Heart right ventricle (tissue), 16 donors: ENCODE data around the gene TRAF7. TPM values are rescaled to one million over a fixed set of nuclear protein-coding genes. Genes with fewer than 3 reads are reported as not detected.
"Not testable (repeated sequence)": the region's sequence is repeated elsewhere in the genome, so short reads cannot be mapped to it uniquely, and the experiment has no call there.

Source experiments
- ATAC-seq, 8 donors: fragments of 200-7000 bp; cut with Tn5 transposase; one replicate each; pipeline ENCODE4 v1.9.1; 2020; ENCODE audit warnings: mild to moderate bottlenecking in 8 of 8, moderate library complexity in 8 of 8, moderate number of reproducible peaks in 1 of 8
- DNase-seq, 2 donors: peaks; one replicate each; pipeline ENCODE4 v3.0.0-alpha.2; 2020
- H3K27ac ChIP-seq, 10 donors: fragments of 200-600 bp; sonication (generic) in 2 of 10; one replicate each; pipeline versions ENCODE4 v1.5.0 to v1.8.0; 2020 to 2022; ENCODE audit warnings: mild to moderate bottlenecking in 3 of 10
- H3K27me3 ChIP-seq, 7 donors: fragments of 200-600 bp; one replicate each; pipeline ENCODE4 v1.8.0; 2021 to 2022; ENCODE audit warnings: mild to moderate bottlenecking in 2 of 7
- H3K36me3 ChIP-seq, 9 donors: fragments of 200-600 bp; sonication (generic) in 1 of 9; one replicate each; pipeline versions ENCODE4 v1.5.0 to v1.8.0; 2020 to 2022; ENCODE audit warnings: mild to moderate bottlenecking in 2 of 9
- H3K4me1 ChIP-seq, 9 donors: fragments of 200-600 bp; sonication (generic) in 1 of 9; one replicate each; pipeline versions ENCODE4 v1.5.0 to v1.8.0; 2020 to 2022; ENCODE audit warnings: mild to moderate bottlenecking in 4 of 9
- H3K4me3 ChIP-seq, 10 donors: fragments of 200-600 bp; sonication (generic) in 2 of 10; one replicate each; pipeline versions ENCODE4 v1.5.0 to v1.8.0; 2020 to 2022; ENCODE audit warnings: mild to moderate bottlenecking in 7 of 10, moderate library complexity in 2 of 10
- H3K9me3 ChIP-seq, 11 donors: fragments of 200-600 bp in 10 of 11; sonication (generic) in 2 of 11; one replicate each; pipeline versions ENCODE4 v1.5.0 to v1.8.0; 2013 to 2022; ENCODE audit warnings: mild to moderate bottlenecking in 2 of 11, control low read depth in 1 of 11, moderate library complexity in 1 of 11
- WGBS, 2 donors: extraction: QIAGEN DNeasy Blood & Tissue Kit; methylation state at CpG; one replicate each; pipeline ENCODE4 v1.1.7; 2013; ENCODE audit warnings: inconsistent platforms in 1 of 2; 5-methylcytosine and 5-hydroxymethylcytosine counted together
- intact Hi-C, 10 donors: fragments of 100-400 bp; cut with DNase I; formaldehyde crosslinking; loops; one replicate each; pipeline versions ENCODE4 v1.11.1 to v1.14.2; 2022
- polyA plus RNA-seq, 2 donors: library from polyadenylated mRNA; stranded (reverse); fragments of 200-250 nt; gene quantifications; one replicate each; pipeline ENCODE4 v1.2.3, GENCODE V29; 2013
- total RNA-seq, 10 donors: library from RNA; stranded (reverse); fragmentation: NEBNext Ultra II Directional in 3 of 10; extraction: Animal tissue kit (Norgen Biotek cat#: 25700) in 3 of 10; gene quantifications; one replicate each; pipeline versions ENCODE4 v1.2.1 to v1.2.4, GENCODE V29; 2021 to 2023
- TF ChIP-seq, protein P1 (sequence below), 9 donors: fragments of 200-600 bp; sonication (generic) in 2 of 9; IDR thresholded peaks; one replicate each; pipeline versions ENCODE4 v1.5.0 to v1.8.0; 2021 to 2022; ENCODE audit warnings: antibody characterized with exemption in 9 of 9, mild to moderate bottlenecking in 5 of 9, moderate library complexity in 1 of 9
- donor health status: Arrhythmogenic right ventricular cardiomyopathy.
- donor health status: ischemic (EF 13 %, LVEDD 7.1; RV severe dilation, severe dysfunction).
- donor health status: healthy with polysubstance abuse.
- donor health status: DM: no; HTN: yes; CAD: no.
- donor health status: DM: no; HTN: no; CAD: no.
- donor health status: ischemic (EF 25% LVEDD 6.9; RV normal size, moderate dysfunction).
- donor health status: ischemic (EF 25% LVEDD 5.7; RV mildly dilated, moderate dysfunction).
- donor health status: healthy.
- donor health status: DM: yes; HTN: yes; CAD: no.
- donor health status: Ischemic cardiomyopathy.
- donor health status: ischemic (EF 35%, LVEDD 5.7; RV mildly dilated, moderate dysfunction).
- donor health status: nonischemic (EF 11% LVEDD 7.7; RV severe dilation, severe dysfunction).
- donor health status: DM: yes; HTN: yes; CAD: no.
- donor health status: PGD.
- donor health status: ischemic (EF 29% LVEDD 5.4; RV normal size, mild dysfunction).
- donor health status: nonischemic (EF 23%, LVEDD 6.1; RV moderate dilation, normal function).

The TRAF7 gene
- total and polyA plus RNA-seq, 12 donors, result 14.6 to 44.9 (median 23.8) TPM

DNA sequence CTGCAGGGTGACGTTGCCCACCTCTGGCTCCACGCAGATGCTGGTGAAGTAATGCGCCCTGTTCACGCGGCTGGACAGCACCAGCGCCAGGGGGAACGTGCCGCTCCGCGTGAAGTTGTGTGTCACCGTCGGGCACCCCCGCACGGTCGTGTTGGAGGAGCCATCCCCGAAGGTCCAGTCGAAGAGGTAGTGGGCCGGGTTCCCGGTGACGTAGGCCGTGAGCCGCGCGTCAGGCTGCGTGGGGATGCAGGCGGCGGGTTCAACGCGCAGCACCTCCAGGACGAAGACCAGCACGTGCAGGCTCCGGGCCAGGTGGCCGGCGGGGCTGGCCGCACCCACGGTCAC, 44.6 kb upstream of the TRAF7 start:
- 97 to 98% methylated on average over 36 of the region's 36 CpGs for WGBS, 2 donors
- H3K9me3 ChIP-seq, H3K4me1 ChIP-seq, H3K27me3 ChIP-seq, intact Hi-C loops, H3K4me3 ChIP-seq, DNase-seq, H3K27ac ChIP-seq: not testable (repeated sequence)
- peaks cover 0 to 91% (median 28%) of the 10 kb centered on the region in 9 donors for H3K36me3 ChIP-seq
- peak in 5 of 8 donors; percentile 4 to 32 (median 6) for ATAC-seq

DNA sequence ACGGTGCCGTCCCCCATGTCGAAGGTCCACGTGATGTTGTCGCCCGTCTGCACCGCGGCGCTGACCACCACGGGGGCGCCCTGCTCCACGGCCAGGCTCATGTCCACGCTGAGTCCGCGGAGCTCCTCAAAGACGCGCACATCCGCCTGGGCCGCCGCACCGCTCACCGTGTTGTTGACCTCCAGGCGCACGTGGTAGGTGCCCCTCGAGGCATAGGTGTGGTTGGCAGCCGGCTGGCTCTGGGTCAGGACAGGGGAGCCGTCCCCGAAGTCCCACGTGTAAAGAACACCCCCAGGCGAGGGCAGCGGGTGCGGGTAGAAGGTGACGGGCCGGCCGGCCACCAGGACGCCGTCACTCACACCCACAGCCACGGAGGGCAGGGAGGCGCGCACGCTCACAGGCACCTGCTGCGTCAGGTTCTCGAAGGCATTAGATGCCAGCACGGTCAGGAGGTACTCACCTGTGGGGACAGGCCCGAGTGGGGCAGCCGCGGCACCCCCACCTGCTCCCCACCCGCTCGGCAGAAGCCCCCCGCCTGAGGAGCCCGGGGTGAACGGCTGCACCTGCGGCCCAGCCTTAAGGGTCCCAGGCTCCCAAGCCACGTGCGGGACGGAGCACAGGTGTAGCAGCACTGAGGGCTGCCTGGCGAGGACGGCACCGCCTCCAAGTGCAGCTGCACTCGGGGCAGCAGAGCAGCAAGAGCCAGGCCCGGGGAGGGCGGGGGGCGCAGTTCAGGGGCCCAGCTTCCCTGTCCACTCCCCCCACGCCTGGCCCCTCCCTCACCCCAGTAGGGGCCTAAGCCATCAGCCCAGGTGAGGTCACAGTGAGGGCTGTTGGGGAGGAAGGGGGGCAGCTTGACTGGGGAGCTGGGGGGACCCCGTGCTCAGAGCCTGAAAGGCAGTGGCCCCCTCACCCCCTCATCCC, 43.9 kb upstream of the TRAF7 start:
- WGBS, 2 donors, result 95% methylated on average over 53 to 61 of the region's 65 CpGs
- H3K4me1 ChIP-seq, intact Hi-C loops, H3K9me3 ChIP-seq, H3K4me3 ChIP-seq, H3K27ac ChIP-seq, DNase-seq, H3K27me3 ChIP-seq: not testable (repeated sequence)
- ATAC-seq, result peak in 6 of 8 donors; percentile 4 to 37 (median 15)
- H3K36me3 ChIP-seq, result peaks cover 0 to 86% (median 28%) of the 10 kb centered on the region in 9 donors

DNA sequence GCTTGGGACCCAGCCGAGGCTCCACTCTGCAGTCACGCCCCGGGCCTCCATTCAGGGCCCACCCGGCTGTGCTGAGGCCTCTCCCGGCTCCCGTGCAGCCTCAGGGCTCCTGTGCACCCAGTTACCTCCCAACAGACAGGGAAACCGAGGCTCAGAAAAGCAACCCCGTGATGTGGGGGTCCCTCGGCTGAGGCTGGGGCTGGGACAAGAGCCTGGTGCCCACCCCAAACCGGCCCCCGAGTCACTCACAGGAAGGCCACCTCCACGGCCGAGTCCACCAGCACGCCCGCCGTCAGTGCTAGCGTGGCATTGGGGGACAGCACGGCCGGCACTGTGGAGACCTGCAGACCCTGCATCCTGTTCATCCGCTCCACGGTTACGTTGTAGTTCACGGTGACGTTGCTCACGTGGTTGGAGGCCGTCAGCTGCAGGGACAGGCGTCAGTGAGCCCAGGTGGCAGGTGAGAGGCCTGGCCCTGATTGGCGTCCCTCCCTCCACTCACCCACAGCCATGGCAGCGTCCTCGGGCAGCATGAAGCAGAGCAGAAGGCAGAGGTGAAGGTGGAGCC, 43.0 kb upstream of the TRAF7 start:
- Histone ChIP-seq H3K4me1 (peaks cover 0 to 13% (median 5%) of the 10 kb centered on the region in 9 donors), H3K36me3 (peaks cover 0 to 82% (median 23%) of the 10 kb centered on the region in 9 donors)
- ATAC-seq, H3K27me3 ChIP-seq, intact Hi-C loops, DNase-seq, H3K9me3 ChIP-seq, H3K4me3 ChIP-seq, H3K27ac ChIP-seq: not testable (repeated sequence)
- 87 to 89% methylated on average over 21 to 30 of the region's 30 CpGs for WGBS, 2 donors

GRCh38 chr16:2114225-2114624, 41.4 kb upstream of the TRAF7 start:
- H3K4me3 ChIP-seq, result not testable (repeated sequence)
- 95 to 97% methylated on average over 24 to 26 of the region's 26 CpGs for WGBS, 2 donors
- peaks cover 0 to 66% (median 14%) of the 10 kb centered on the region in 9 donors for H3K36me3 ChIP-seq

GRCh38 chr16:2114885-2115590, 40.5 kb upstream of the TRAF7 start:
- Histone ChIP-seq H3K36me3 (peaks cover 0 to 58% (median 11%) of the 10 kb centered on the region in 9 donors), H3K4me1 (peaks cover 0 to 13% (median 5%) of the 10 kb centered on the region in 9 donors)
- H3K27me3 ChIP-seq, H3K27ac ChIP-seq, DNase-seq, H3K9me3 ChIP-seq, H3K4me3 ChIP-seq, intact Hi-C loops, ATAC-seq: not testable (repeated sequence)
- 85 to 86% methylated on average over 27 to 29 of the region's 34 CpGs for WGBS, 2 donors

More at GRCh38 chr16:2114225-2114624, 41.4 kb upstream of the TRAF7 start:
- intact Hi-C loops, H3K27ac ChIP-seq, H3K9me3 ChIP-seq, H3K27me3 ChIP-seq, ATAC-seq, DNase-seq: not testable (repeated sequence)
- H3K4me1 ChIP-seq, result peaks cover 0 to 13% (median 5%) of the 10 kb centered on the region in 9 donors

- Histone ChIP-seq H3K27me3 (no peaks in the 10 kb centered on the region), H3K4me3 (no peak overlapping the region), H3K27ac (no peak overlapping the region), H3K4me1 (peaks cover 0 to 18% (median 5%) of the 10 kb centered on the region in 9 donors), H3K9me3 (no peaks in the 10 kb centered on the region), H3K36me3 (peaks cover 0 to 53% (median 11%) of the 10 kb centered on the region in 9 donors)
- WGBS, 2 donors, result 91% methylated on average over 12 to 13 of the region's 13 CpGs
- TF ChIP-seq, protein P1, sequence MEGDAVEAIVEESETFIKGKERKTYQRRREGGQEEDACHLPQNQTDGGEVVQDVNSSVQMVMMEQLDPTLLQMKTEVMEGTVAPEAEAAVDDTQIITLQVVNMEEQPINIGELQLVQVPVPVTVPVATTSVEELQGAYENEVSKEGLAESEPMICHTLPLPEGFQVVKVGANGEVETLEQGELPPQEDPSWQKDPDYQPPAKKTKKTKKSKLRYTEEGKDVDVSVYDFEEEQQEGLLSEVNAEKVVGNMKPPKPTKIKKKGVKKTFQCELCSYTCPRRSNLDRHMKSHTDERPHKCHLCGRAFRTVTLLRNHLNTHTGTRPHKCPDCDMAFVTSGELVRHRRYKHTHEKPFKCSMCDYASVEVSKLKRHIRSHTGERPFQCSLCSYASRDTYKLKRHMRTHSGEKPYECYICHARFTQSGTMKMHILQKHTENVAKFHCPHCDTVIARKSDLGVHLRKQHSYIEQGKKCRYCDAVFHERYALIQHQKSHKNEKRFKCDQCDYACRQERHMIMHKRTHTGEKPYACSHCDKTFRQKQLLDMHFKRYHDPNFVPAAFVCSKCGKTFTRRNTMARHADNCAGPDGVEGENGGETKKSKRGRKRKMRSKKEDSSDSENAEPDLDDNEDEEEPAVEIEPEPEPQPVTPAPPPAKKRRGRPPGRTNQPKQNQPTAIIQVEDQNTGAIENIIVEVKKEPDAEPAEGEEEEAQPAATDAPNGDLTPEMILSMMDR (IDR thresholded peaks at IDR 0.05), result no peak
- DNase-seq (no peak), ATAC-seq (no peak)
- intact Hi-C loops, result no loop called here
These were observed 40.0 kb upstream of the TRAF7 start for GRCh38 chr16:2115591-2115973.

DNA sequence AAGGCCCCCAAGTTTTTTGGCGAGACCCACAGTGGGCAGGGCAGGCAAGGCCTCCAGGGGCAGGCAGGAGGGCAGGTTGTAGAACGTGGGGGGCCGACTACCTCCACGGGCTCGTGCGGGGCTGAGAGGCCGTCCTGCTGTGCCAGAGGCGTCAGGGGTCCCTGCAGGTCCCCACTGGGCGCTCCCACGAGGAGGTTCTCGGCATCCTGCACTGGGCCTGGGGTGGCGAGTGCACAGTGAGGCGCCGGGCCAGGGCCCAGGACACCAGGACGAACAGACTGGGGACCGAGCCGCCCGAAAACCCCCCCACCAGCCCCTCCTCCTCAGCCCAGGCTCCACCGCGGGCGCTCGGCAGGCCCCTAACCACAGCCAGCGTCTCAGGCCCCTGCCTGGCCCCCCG, 39.2 kb upstream of the TRAF7 start:
- peaks cover 0 to 44% (median 7%) of the 10 kb centered on the region in 9 donors for H3K36me3 ChIP-seq
- H3K4me3 ChIP-seq, H3K9me3 ChIP-seq, DNase-seq, ATAC-seq, H3K27me3 ChIP-seq, intact Hi-C loops: not testable (repeated sequence)
- H3K4me1 ChIP-seq, result peaks cover 2 to 26% (median 12%) of the 10 kb centered on the region in 9 donors
- H3K27ac ChIP-seq, result peak overlapping the region in 1 of 10 donors; percentile 16
- WGBS, 2 donors, result 89 to 91% methylated on average over 16 to 21 of the region's 24 CpGs

DNA sequence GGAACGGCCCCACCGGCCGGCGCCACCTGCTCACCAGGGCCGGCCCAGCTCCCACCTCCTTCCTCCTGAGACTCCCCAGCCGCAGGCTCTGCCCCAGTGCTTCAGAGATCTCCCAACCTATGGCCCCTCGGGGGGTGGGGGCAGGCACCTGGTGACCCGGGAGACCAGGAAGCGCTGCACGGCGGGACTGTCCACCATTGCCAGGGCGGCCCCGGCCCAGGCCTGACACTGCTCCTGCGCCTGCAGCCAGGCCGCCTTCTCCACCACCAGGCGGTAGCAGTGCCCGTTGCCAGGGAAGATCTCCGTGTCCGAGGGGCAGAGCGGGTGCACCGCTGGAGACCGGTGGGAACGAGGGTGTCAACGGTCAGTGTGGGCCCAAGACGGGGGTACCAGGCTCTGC, 38.2 kb upstream of the TRAF7 start:
- DNase-seq, H3K9me3 ChIP-seq, H3K4me3 ChIP-seq, ATAC-seq, H3K27me3 ChIP-seq, intact Hi-C loops: not testable (repeated sequence)
- peaks cover 11 to 35% (median 21%) of the 10 kb centered on the region in 9 donors for H3K4me1 ChIP-seq
- 86 to 91% methylated on average over 16 to 20 of the region's 25 CpGs for WGBS, 2 donors
- peak overlapping the region in 1 of 10 donors; percentile 16 for H3K27ac ChIP-seq
- H3K36me3 ChIP-seq, result peaks cover 0 to 35% (median 4%) of the 10 kb centered on the region in 9 donors

DNA sequence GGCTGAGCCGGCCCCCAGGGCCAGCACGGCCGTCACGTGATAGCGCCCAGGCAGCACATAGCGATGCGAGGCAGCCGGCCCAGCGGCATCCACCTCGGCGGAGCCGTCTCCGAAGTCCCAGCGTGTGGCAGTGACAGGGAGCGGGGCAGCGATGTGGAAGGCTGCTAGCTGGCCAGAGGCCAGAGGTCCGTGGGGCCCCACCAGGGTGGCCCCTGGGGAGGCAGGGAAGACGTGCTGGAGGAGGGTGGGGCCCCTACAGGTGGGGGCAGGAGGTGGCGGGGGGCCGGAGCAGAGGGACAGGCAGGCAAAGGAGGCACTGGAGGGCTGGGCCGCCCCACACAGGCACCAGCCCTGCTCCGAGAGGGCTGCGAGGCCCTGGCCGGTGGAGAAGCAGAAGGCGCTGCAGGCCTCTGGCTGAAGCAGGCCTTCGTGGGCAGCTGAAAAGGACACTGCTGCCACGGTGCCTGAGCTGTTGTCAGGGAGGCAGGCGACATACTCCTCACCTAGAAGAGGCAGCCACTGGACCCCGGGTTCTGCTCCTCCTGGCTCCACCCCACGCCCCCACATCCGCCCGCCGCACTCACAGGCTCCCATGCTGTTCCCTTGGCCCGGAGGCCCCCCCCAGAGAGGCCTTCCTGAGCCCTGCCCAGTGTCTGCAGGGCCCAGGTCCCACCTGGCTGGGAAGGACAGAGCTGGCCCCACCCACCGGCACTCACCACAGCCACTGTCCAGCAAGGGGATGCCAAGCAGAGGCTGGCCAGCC, 37.4 kb upstream of the TRAF7 start:
- Histone ChIP-seq H3K4me1 (peaks cover 17 to 43% (median 29%) of the 10 kb centered on the region in 9 donors), H3K36me3 (peaks cover 0 to 29% (median 4%) of the 10 kb centered on the region in 9 donors)
- H3K4me3 ChIP-seq, H3K27me3 ChIP-seq, DNase-seq, H3K9me3 ChIP-seq, intact Hi-C loops, H3K27ac ChIP-seq, ATAC-seq: not testable (repeated sequence)
- WGBS, 2 donors, result 72 to 79% methylated on average over 23 to 24 of the region's 35 CpGs
